ENCODE measurements around the gene ERCC2. TPM values are rescaled to one million over a fixed set of nuclear protein-coding genes. Genes with fewer than 3 reads are reported as not detected.

The ERCC2 gene
- total and polyA plus RNA-seq, 2 of the 8 experiments (the other 6 are each of a cell fraction or from before 2014, with no cell fraction given): 107 to 117 TPM

- TF ChIP-seq, protein P1, sequence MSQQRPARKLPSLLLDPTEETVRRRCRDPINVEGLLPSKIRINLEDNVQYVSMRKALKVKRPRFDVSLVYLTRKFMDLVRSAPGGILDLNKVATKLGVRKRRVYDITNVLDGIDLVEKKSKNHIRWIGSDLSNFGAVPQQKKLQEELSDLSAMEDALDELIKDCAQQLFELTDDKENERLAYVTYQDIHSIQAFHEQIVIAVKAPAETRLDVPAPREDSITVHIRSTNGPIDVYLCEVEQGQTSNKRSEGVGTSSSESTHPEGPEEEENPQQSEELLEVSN (IDR thresholded peaks at IDR 0.05): 0 out of 2 replicates have a peak, but pooled peaks have one; percentile 12
- TF ChIP-seq EGR1 (IDR thresholded peaks at IDR 0.05; ENCODE audit: borderline replicate concordance, low read depth, low read length): peak; percentile 70; the same call in 1 of the 2 replicates
Measured at GRCh38 chr19:45403781-45404556, 33.6 kb upstream of the ERCC2 start (continued).
